Smooth muscle cell (in vitro differentiated cells): ENCODE results near the gene SRP9. TPM values are rescaled to one million over a fixed set of nuclear protein-coding genes. Genes with fewer than 3 reads are reported as not detected.

ENCODE experiments used
- DNase-seq: peaks from one replicate; lab custom pipeline; 2025; ENCODE audit not compliant: unreplicated experiment; lab: John Stamatoyannopoulos, UW
- H2AFZ ChIP-seq: fragments of 200-600 bp; sonication (generic); 2 replicates; pipeline ENCODE4 v1.6.0; 2016; ENCODE audit warnings: antibody characterized with exemption, low read depth, mild to moderate bottlenecking
- H3F3A ChIP-seq: fragments of 200-600 bp; sonication (generic); 2 replicates; pipeline ENCODE4 v1.6.0; 2017; ENCODE audit warnings: antibody characterized with exemption, low read depth
- H3K27ac ChIP-seq: fragments of 200-600 bp; sonication (generic); 2 replicates; pipeline ENCODE4 v1.5.1; 2016; ENCODE audit warnings: low read depth, mild to moderate bottlenecking
- H3K27me3 ChIP-seq: fragments of 200-600 bp; sonication (generic); 2 replicates; pipeline ENCODE4 v1.6.1; 2016; ENCODE audit warnings: low read depth, mild to moderate bottlenecking
- H3K36me3 ChIP-seq: fragments of 200-600 bp; sonication (generic); 2 replicates; pipeline ENCODE4 v1.5.1; 2016; ENCODE audit warnings: low read depth
- H3K4me1 ChIP-seq: fragments of 200-600 bp; sonication (generic); 2 replicates; pipeline ENCODE4 v1.5.1; 2016; ENCODE audit warnings: low read depth
- H3K4me2 ChIP-seq: fragments of 200-600 bp; sonication (generic); 2 replicates; pipeline ENCODE4 v1.6.0; 2016; ENCODE audit warnings: mild to moderate bottlenecking
- H3K4me3 ChIP-seq: fragments of 200-600 bp; sonication (generic); 2 replicates; pipeline ENCODE4 v1.5.1; 2016; ENCODE audit warnings: mild to moderate bottlenecking
- H3K79me2 ChIP-seq: fragments of 200-600 bp; sonication (generic); 2 replicates; pipeline ENCODE4 v1.6.0; 2016; ENCODE audit warnings: low read depth, mild to moderate bottlenecking
- H3K9ac ChIP-seq: fragments of 200-600 bp; sonication (generic); 2 replicates; pipeline ENCODE4 v1.6.0; 2016; ENCODE audit warnings: low read depth
- H3K9me3 ChIP-seq: fragments of 200-600 bp; sonication (generic); replicated peaks from 2 replicates; pipeline ENCODE4 v1.5.1; 2016; ENCODE audit warnings: low read depth
- H4K20me1 ChIP-seq: fragments of 200-600 bp; sonication (generic); 2 replicates; pipeline ENCODE4 v1.6.0; 2016; ENCODE audit warnings: low read depth
- WGBS: methylation state at CpG from one replicate; pipeline ENCODE4 v1.1.7; 2016; ENCODE audit warnings: low lambda C conversion rate; 5-methylcytosine and 5-hydroxymethylcytosine counted together
- polyA plus RNA-seq: library from polyadenylated mRNA; unstranded; fragments of >200 nt; fragmentation: Nextera tagmentation; extraction: Ambion mirVana; gene quantifications from 2 replicates; pipeline ENCODE4 v1.2.1, GENCODE V29; 2016
- total RNA-seq: library from RNA; depleted of rRNA; stranded (reverse); fragments of >200 nt; gene quantifications from 2 replicates; pipeline ENCODE4 v1.2.3, GENCODE V29; 2014
- TF ChIP-seq, protein P1 (sequence below): fragments of 200-600 bp; sonication (generic); IDR thresholded peaks from 2 replicates; pipeline ENCODE4 v1.5.1; 2017; ENCODE audit warnings: borderline replicate concordance, mild to moderate bottlenecking, antibody characterized with exemption; ENCODE audit not compliant: insufficient read depth, poor library complexity, severe bottlenecking

SRP9 gene
- total and polyA plus RNA-seq, 2 experiments from 2014 or later, result 301 to 394 TPM

DNA sequence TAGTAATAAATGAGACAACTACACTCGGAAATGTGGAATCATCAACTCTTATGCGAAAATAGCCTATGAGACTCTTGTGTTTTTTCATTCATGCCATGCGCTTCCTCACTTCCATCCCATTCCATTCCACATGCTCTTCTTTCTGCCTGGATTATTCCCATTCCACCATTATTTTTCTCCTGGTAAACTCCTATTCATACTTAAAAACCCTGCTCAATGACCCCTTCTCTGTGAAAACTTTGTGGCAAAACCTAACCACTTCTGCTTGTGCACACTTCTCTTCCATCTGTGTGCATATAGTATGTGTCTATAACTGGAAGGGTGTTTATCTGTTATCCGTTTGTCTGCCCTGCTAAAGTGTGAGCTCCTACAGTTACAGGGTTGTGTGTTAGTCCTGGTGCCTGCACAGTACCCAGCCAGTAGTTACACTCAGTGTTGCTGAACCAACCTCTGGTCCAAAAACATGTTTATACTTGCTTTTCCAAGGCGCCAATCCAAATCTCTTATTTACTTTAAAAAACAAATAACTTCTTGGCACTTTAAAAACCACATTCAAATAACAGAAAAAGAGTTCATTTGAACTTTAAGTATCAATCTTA is 43.0 kb downstream of the SRP9 start:
- Histone ChIP-seq H2AFZ (no peak overlapping the region), H3K4me1 (peaks cover 33% of the 10 kb centered on the region), H4K20me1 (peaks cover 15% of the 10 kb centered on the region), H3K4me3 (no peak overlapping the region), H3K4me2 (no peak overlapping the region), H3F3A (peaks cover 9% of the 10 kb centered on the region), H3K27me3 (no peaks in the 10 kb centered on the region), H3K36me3 (no peaks in the 10 kb centered on the region), H3K79me2 (peaks cover 20% of the 10 kb centered on the region), H3K9ac (no peak overlapping the region), H3K9me3 (no peaks in the 10 kb centered on the region), H3K27ac (no peak overlapping the region)
- DNase-seq, result no peak
- TF ChIP-seq, protein P1, sequence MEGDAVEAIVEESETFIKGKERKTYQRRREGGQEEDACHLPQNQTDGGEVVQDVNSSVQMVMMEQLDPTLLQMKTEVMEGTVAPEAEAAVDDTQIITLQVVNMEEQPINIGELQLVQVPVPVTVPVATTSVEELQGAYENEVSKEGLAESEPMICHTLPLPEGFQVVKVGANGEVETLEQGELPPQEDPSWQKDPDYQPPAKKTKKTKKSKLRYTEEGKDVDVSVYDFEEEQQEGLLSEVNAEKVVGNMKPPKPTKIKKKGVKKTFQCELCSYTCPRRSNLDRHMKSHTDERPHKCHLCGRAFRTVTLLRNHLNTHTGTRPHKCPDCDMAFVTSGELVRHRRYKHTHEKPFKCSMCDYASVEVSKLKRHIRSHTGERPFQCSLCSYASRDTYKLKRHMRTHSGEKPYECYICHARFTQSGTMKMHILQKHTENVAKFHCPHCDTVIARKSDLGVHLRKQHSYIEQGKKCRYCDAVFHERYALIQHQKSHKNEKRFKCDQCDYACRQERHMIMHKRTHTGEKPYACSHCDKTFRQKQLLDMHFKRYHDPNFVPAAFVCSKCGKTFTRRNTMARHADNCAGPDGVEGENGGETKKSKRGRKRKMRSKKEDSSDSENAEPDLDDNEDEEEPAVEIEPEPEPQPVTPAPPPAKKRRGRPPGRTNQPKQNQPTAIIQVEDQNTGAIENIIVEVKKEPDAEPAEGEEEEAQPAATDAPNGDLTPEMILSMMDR, result no peak
- WGBS, result 80% methylated on average over 5 of the region's 5 CpGs

DNA sequence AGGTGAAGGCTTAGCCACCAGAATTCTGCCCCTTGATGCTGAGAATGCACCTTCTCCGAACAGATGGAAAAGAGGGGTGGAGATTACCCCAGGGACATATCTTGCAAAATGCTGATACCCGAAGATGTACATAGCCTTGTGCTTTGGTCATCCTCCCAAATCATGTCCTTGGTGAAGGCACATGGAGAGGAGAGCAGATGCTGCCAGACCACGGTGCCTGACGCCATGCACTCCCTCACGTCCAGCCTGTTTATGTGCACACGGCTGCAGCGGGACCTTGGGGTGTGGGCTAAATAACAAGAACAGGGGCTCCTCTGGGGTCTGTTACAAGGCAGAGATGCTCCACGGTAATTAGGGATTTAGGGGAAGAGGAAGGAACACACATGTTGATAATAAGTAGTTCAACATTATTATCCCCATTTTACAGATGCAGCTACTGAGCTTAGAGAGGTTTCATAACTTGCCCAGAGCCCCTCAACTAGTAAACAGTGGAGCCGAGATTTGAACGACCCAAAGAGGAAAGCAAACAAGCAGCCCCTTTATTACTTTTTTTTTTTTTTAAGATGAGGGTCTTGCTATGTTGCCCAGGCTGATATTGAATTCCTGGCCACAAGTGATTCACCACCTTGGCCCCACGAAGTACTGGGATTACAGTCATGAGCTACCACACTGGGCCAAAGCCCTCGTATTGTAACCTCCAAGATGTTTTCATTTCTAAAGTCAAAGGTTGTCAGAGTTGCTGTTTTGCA is 45.2 kb downstream of the SRP9 start:
- WGBS, result 93% methylated on average over 12 of the region's 12 CpGs
- DNase-seq, result no peak
- peaks cover 23% of the 10 kb centered on the region for H4K20me1 ChIP-seq
- TF ChIP-seq, protein P1, result no peak
- H3K4me2 ChIP-seq, result no peak overlapping the region
- H3K36me3 ChIP-seq, result no peaks in the 10 kb centered on the region
- H3K9me3 ChIP-seq, result no peaks in the 10 kb centered on the region
- H2AFZ ChIP-seq, result no peak overlapping the region
- H3K79me2 ChIP-seq, result peaks cover 22% of the 10 kb centered on the region
- peaks cover 22% of the 10 kb centered on the region for H3K4me1 ChIP-seq
- H3K4me3 ChIP-seq, result no peak overlapping the region
- H3K27ac ChIP-seq, result no peak overlapping the region
- no peak overlapping the region for H3K9ac ChIP-seq
- no peaks in the 10 kb centered on the region for H3K27me3 ChIP-seq
- H3F3A ChIP-seq, result no peaks in the 10 kb centered on the region

DNA sequence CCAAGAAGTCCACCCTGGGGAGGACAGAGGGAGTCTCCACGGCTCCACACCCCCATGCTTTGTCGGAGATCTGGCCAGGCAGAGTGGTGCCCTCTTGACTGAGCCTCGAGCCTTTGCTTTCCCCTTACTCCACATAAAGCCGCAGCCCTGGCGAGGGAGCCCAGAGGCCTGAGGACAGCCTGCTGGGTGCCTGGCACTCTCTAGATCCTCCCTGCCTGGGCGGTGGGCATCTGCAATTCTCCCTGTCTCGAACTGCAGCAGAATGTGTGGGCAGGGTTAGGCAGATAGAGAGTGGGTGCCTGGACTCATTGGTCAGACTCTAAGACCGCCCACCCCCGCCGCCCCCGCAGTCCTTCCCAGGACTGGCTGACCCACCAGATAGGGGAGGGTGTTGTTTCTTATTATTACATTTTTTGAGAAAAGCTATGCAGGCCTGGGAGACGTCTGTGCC is 46.2 kb downstream of the SRP9 start:
- no peaks in the 10 kb centered on the region for H3K9me3 ChIP-seq
- H3K9ac ChIP-seq, result no peak overlapping the region
- H2AFZ ChIP-seq, result no peak overlapping the region
- 79% methylated on average over 12 of the region's 12 CpGs for WGBS
- DNase-seq, result no peak
- peaks cover 15% of the 10 kb centered on the region for H3K79me2 ChIP-seq
- H3K4me3 ChIP-seq, result no peak overlapping the region
- no peak overlapping the region for H3K27ac ChIP-seq
- no peaks in the 10 kb centered on the region for H3K27me3 ChIP-seq
- peaks cover 24% of the 10 kb centered on the region for H4K20me1 ChIP-seq
- H3K4me1 ChIP-seq, result peaks cover 19% of the 10 kb centered on the region
- no peak overlapping the region for H3K4me2 ChIP-seq
- H3F3A ChIP-seq, result no peaks in the 10 kb centered on the region
- TF ChIP-seq, protein P1, result no peak
- no peaks in the 10 kb centered on the region for H3K36me3 ChIP-seq
